Neural cell (in vitro differentiated cells): ENCODE data around the gene CRHR1. TPM values are rescaled to one million over a fixed set of nuclear protein-coding genes. Genes with fewer than 3 reads are reported as not detected.

Experiments
- H2AFZ ChIP-seq: fragments of 200-600, 300-800 bp; sonication (generic), shearing (Covaris generic); 2 replicates; pipeline ENCODE4 v1.6.0; 2014; ENCODE audit warnings: low read depth, mild to moderate bottlenecking, antibody characterized with exemption, low read length, moderate library complexity
- H3F3A ChIP-seq: fragments of 200-600 bp; shearing (Covaris generic); 2 replicates; pipeline ENCODE4 v1.6.1; 2016; ENCODE audit warnings: mild to moderate bottlenecking, moderate library complexity, mixed read lengths, antibody characterized with exemption, low read length; ENCODE audit not compliant: insufficient read depth, poor library complexity, severe bottlenecking
- H3K27ac ChIP-seq: fragments of 200-600, 300-800 bp; sonication (generic), shearing (Covaris generic); 2 replicates; pipeline ENCODE4 v1.5.1; 2014; ENCODE audit warnings: mild to moderate bottlenecking, low read length, moderate library complexity
- H3K27me3 ChIP-seq: fragments of 300-800, 200-600 bp; sonication (generic), shearing (Covaris generic); 2 replicates; pipeline ENCODE4 v1.6.0; 2014; ENCODE audit warnings: mild to moderate bottlenecking, low read depth, low read length, moderate library complexity; ENCODE audit not compliant: insufficient read depth
- H3K36me3 ChIP-seq: fragments of 300-800, 200-600 bp; sonication (generic), shearing (Covaris generic); 2 replicates; pipeline ENCODE4 v1.5.1; 2014; ENCODE audit warnings: mild to moderate bottlenecking, antibody characterized with exemption, low read length, moderate library complexity; ENCODE audit not compliant: insufficient read depth
- H3K4me2 ChIP-seq: fragments of 300-800, 200-600 bp; sonication (generic), shearing (Covaris generic); 2 replicates; pipeline ENCODE4 v1.6.0; 2014; ENCODE audit warnings: mild to moderate bottlenecking, low read length
- H3K4me3 ChIP-seq: fragments of 300-800, 200-600 bp; sonication (generic), shearing (Covaris generic); 2 replicates; pipeline ENCODE4 v1.5.1; 2014; ENCODE audit warnings: mild to moderate bottlenecking, low read length, moderate library complexity
- H3K79me2 ChIP-seq: fragments of 200-600 bp; shearing (Covaris generic); replicated peaks from 2 replicates; pipeline ENCODE4 v1.6.0; 2014; ENCODE audit warnings: mild to moderate bottlenecking, low read length, moderate library complexity; ENCODE audit not compliant: insufficient read depth
- H3K9ac ChIP-seq: fragments of 300-800, 200-600 bp; sonication (generic), shearing (Covaris generic); 2 replicates; pipeline ENCODE4 v1.6.1; 2016; ENCODE audit warnings: mild to moderate bottlenecking, low read length, mixed read lengths
- H3K9me2 ChIP-seq: fragments of 200-600 bp; shearing (Covaris generic); 2 replicates; pipeline ENCODE4 v1.6.1; 2016; ENCODE audit warnings: mild to moderate bottlenecking, low read length, mixed read lengths; ENCODE audit not compliant: insufficient read depth
- H3K9me3 ChIP-seq: fragments of 200-600, 300-800 bp; sonication (generic), shearing (Covaris generic); 2 replicates; pipeline ENCODE4 v1.6.1; 2016; ENCODE audit warnings: mild to moderate bottlenecking, mixed run types, low read length, moderate library complexity, mixed read lengths
- H4K20me1 ChIP-seq: fragments of 200-600 bp; shearing (Covaris generic); 2 replicates; pipeline ENCODE4 v1.6.1; 2016; ENCODE audit warnings: mild to moderate bottlenecking, mixed run types; ENCODE audit not compliant: insufficient read depth
- EP300 ChIP-seq: fragments of 450-650 bp; conservative IDR thresholded peaks from 2 replicates; pipeline ENCODE4 v1.6.1; 2014; ENCODE audit warnings: antibody characterized with exemption, mild to moderate bottlenecking, moderate library complexity; ENCODE audit not compliant: poor library complexity, severe bottlenecking
- EZH2 ChIP-seq: fragments of 200-600, 300-800 bp; shearing (Covaris generic), sonication (generic); IDR thresholded peaks from 2 replicates; pipeline ENCODE4 v1.6.1; 2014; ENCODE audit warnings: antibody characterized with exemption, low read length, borderline replicate concordance, mild to moderate bottlenecking; ENCODE audit not compliant: insufficient read depth, poor library complexity, severe bottlenecking
- MXI1 ChIP-seq: fragments of 450-650 bp; conservative IDR thresholded peaks from 2 replicates; pipeline ENCODE4 v1.6.1; 2014; ENCODE audit warnings: antibody characterized with exemption, mild to moderate bottlenecking; ENCODE audit not compliant: poor library complexity, severe bottlenecking
- POLR2AphosphoS5 ChIP-seq: IDR thresholded peaks from 2 replicates; pipeline ENCODE4 v1.6.1; 2012
- RAD21 ChIP-seq: fragments of 450-650 bp; conservative IDR thresholded peaks from 2 replicates; pipeline ENCODE4 v1.6.1; 2014; ENCODE audit warnings: antibody characterized with exemption, mild to moderate bottlenecking, moderate library complexity
- SMC3 ChIP-seq: fragments of 450-650 bp; conservative IDR thresholded peaks from 2 replicates; pipeline ENCODE4 v1.6.1; 2014; ENCODE audit warnings: antibody characterized with exemption, mild to moderate bottlenecking, moderate library complexity; ENCODE audit not compliant: poor library complexity
- TAF1 ChIP-seq: IDR thresholded peaks from 2 replicates; pipeline ENCODE4 v1.6.1; 2012; ENCODE audit warnings: low read depth
- polyA plus RNA-seq: library from polyadenylated mRNA; depleted of rRNA; stranded (reverse); fragments of >200 nt; gene quantifications from 2 replicates; pipeline ENCODE4 v1.2.3, GENCODE V29; 2014
- TF ChIP-seq, protein P1 (sequence below): IDR thresholded peaks from 2 replicates; pipeline ENCODE4 v1.6.1; 2012; ENCODE audit warnings: borderline replicate concordance
- TF ChIP-seq, protein P2 (sequence below): fragments of 450-650 bp; IDR thresholded peaks from 2 replicates; pipeline ENCODE4 v1.5.1; 2014; ENCODE audit warnings: antibody characterized with exemption, mild to moderate bottlenecking, moderate library complexity; ENCODE audit not compliant: poor library complexity, severe bottlenecking

Gene CRHR1
- polyA plus RNA-seq, 1 donor from 2014 or later = 4.5 TPM

DNA sequence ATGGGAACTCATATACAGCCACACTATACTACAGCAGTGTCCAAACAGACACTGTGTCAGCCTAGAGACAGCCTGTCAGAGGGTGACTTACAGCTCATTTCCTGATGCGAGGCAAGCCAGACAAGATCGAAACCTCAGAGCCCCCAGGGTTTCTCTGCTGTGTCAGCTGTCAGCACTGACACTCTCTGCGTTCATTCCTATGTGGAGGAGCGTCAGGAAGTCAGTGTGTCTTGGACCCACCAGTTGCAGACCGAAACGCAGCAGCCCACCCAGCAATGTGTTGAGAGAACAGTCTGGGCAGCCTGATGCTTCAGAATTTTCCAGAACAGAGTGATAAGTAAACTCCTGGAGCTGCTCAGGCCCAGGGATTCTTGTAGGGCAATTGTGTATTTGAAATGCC is 89.6 kb downstream of the CRHR1 start:
- no peak for TF ChIP-seq RAD21
- no peak for TF ChIP-seq EZH2
- peak; percentile 85 for TF ChIP-seq POLR2AphosphoS5
- TF ChIP-seq TAF1 = no peak
- no peak for TF ChIP-seq SMC3
- TF ChIP-seq EP300 = peak; percentile 99
- TF ChIP-seq, protein P1, sequence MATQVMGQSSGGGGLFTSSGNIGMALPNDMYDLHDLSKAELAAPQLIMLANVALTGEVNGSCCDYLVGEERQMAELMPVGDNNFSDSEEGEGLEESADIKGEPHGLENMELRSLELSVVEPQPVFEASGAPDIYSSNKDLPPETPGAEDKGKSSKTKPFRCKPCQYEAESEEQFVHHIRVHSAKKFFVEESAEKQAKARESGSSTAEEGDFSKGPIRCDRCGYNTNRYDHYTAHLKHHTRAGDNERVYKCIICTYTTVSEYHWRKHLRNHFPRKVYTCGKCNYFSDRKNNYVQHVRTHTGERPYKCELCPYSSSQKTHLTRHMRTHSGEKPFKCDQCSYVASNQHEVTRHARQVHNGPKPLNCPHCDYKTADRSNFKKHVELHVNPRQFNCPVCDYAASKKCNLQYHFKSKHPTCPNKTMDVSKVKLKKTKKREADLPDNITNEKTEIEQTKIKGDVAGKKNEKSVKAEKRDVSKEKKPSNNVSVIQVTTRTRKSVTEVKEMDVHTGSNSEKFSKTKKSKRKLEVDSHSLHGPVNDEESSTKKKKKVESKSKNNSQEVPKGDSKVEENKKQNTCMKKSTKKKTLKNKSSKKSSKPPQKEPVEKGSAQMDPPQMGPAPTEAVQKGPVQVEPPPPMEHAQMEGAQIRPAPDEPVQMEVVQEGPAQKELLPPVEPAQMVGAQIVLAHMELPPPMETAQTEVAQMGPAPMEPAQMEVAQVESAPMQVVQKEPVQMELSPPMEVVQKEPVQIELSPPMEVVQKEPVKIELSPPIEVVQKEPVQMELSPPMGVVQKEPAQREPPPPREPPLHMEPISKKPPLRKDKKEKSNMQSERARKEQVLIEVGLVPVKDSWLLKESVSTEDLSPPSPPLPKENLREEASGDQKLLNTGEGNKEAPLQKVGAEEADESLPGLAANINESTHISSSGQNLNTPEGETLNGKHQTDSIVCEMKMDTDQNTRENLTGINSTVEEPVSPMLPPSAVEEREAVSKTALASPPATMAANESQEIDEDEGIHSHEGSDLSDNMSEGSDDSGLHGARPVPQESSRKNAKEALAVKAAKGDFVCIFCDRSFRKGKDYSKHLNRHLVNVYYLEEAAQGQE = peak; percentile 22
- Histone ChIP-seq H2AFZ (no peak overlapping the region), H4K20me1 (no peaks in the 10 kb centered on the region), H3F3A (no peaks in the 10 kb centered on the region), H3K27ac (peak overlapping the region; percentile 30), H3K36me3 (no peaks in the 10 kb centered on the region), H3K27me3 (no peaks in the 10 kb centered on the region), H3K9me3 (no peaks in the 10 kb centered on the region), H3K9ac (peak overlapping the region; percentile 24), H3K79me2 (no peaks in the 10 kb centered on the region), H3K4me2 (peak overlapping the region; percentile 52), H3K4me3 (peak overlapping the region; percentile 47), H3K9me2 (no peaks in the 10 kb centered on the region)

DNA sequence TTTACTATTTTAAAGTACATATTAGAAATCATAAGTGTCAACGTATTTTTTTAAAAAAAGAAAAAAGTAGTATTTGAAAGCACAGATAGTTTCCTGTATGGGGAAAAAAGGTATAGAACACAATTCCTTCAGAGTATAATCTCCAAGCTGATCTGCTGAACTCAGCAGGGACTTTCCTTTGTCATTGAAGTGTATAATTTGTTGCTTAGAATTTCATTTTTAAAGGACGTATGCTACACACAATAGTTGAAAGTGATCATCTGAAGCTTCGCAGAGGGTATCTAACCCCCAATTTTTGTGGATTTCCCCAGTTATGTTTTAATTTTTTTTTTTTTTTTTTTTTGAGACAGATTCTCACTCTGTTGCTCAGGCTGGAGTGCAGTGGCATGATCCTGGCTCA is 90.0 kb downstream of the CRHR1 start:
- Histone ChIP-seq H3F3A (no peaks in the 10 kb centered on the region), H2AFZ (no peak overlapping the region), H3K36me3 (no peaks in the 10 kb centered on the region), H3K4me3 (peak overlapping the region; percentile 47), H3K79me2 (no peaks in the 10 kb centered on the region), H3K9me2 (no peaks in the 10 kb centered on the region), H4K20me1 (no peaks in the 10 kb centered on the region), H3K4me2 (peak overlapping the region; percentile 52), H3K9me3 (no peaks in the 10 kb centered on the region), H3K27ac (peak overlapping the region; percentile 30), H3K27me3 (no peaks in the 10 kb centered on the region), H3K9ac (no peak overlapping the region)
- TF ChIP-seq RAD21 (no peak), MXI1 (no peak), EZH2 (no peak), POLR2AphosphoS5 (no peak), EP300 (no peak), TAF1 (no peak), SMC3 (no peak)
- TF ChIP-seq, protein P2, sequence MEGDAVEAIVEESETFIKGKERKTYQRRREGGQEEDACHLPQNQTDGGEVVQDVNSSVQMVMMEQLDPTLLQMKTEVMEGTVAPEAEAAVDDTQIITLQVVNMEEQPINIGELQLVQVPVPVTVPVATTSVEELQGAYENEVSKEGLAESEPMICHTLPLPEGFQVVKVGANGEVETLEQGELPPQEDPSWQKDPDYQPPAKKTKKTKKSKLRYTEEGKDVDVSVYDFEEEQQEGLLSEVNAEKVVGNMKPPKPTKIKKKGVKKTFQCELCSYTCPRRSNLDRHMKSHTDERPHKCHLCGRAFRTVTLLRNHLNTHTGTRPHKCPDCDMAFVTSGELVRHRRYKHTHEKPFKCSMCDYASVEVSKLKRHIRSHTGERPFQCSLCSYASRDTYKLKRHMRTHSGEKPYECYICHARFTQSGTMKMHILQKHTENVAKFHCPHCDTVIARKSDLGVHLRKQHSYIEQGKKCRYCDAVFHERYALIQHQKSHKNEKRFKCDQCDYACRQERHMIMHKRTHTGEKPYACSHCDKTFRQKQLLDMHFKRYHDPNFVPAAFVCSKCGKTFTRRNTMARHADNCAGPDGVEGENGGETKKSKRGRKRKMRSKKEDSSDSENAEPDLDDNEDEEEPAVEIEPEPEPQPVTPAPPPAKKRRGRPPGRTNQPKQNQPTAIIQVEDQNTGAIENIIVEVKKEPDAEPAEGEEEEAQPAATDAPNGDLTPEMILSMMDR = no peak
- TF ChIP-seq, protein P1 = no peak
